HEK293 (cell line): ENCODE data around the gene ARHGAP33.

Source experiments
- BCL11A ChIP-seq: fragments of 450-650 bp; formaldehyde crosslinking; IDR thresholded peaks from 2 replicates; pipeline ENCODE4 v1.5.1; 2016; ENCODE audit warnings: low read depth, missing biosample characterization, missing genetic modification characterization
- ELK4 ChIP-seq: IDR thresholded peaks from 2 replicates; pipeline ENCODE4 v1.6.1; 2011; ENCODE audit warnings: mild to moderate bottlenecking, low read depth, low read length, borderline replicate concordance
- OVOL3 ChIP-seq: fragments of 450-650 bp; formaldehyde crosslinking; IDR thresholded peaks from 2 replicates; pipeline ENCODE4 v1.5.1; 2016; ENCODE audit warnings: missing biosample characterization, missing genetic modification characterization
- PRDM10 ChIP-seq: fragments of 450-650 bp; formaldehyde crosslinking; IDR thresholded peaks from 2 replicates; pipeline ENCODE4 v1.5.1; 2016; ENCODE audit warnings: missing biosample characterization, missing genetic modification characterization
- SP2 ChIP-seq: fragments of 450-650 bp; formaldehyde crosslinking; IDR thresholded peaks from 2 replicates; pipeline ENCODE4 v1.5.1; 2016; ENCODE audit warnings: missing biosample characterization, missing genetic modification characterization
- SP7 ChIP-seq: fragments of 450-650 bp; formaldehyde crosslinking; IDR thresholded peaks from 2 replicates; pipeline ENCODE4 v1.5.1; 2016; ENCODE audit warnings: missing biosample characterization, missing genetic modification characterization
- ZBTB10 ChIP-seq: fragments of 450-650 bp; formaldehyde crosslinking; IDR thresholded peaks from 2 replicates; pipeline ENCODE4 v1.5.1; 2016; ENCODE audit warnings: missing biosample characterization, missing genetic modification characterization
- ZBTB21 ChIP-seq: fragments of 450-650 bp; formaldehyde crosslinking; IDR thresholded peaks from 2 replicates; pipeline ENCODE4 v1.5.1; 2017; ENCODE audit warnings: missing biosample characterization, missing genetic modification characterization
- ZBTB44 ChIP-seq: fragments of 450-650 bp; IDR thresholded peaks from 2 replicates; pipeline ENCODE4 v1.5.1; 2018; ENCODE audit warnings: missing biosample characterization, mild to moderate bottlenecking, missing genetic modification characterization
- ZNF121 ChIP-seq: fragments of 450-650 bp; formaldehyde crosslinking; IDR thresholded peaks from 2 replicates; pipeline ENCODE4 v1.5.1; 2016; ENCODE audit warnings: missing biosample characterization, missing genetic modification characterization
- ZNF280C ChIP-seq: fragments of 450-650 bp; formaldehyde crosslinking; IDR thresholded peaks from 2 replicates; pipeline ENCODE4 v1.5.1; 2016; ENCODE audit warnings: missing biosample characterization, missing genetic modification characterization
- ZNF280D ChIP-seq: fragments of 450-650 bp; formaldehyde crosslinking; IDR thresholded peaks from 2 replicates; pipeline ENCODE4 v1.5.1; 2016; ENCODE audit warnings: missing biosample characterization, missing genetic modification characterization
- ZNF335 ChIP-seq: fragments of 450-650 bp; formaldehyde crosslinking; conservative IDR thresholded peaks from 2 replicates; pipeline ENCODE4 v1.5.1; 2016; ENCODE audit warnings: missing biosample characterization, missing genetic modification characterization
- ZNF341 ChIP-seq: fragments of 450-650 bp; formaldehyde crosslinking; IDR thresholded peaks from 2 replicates; pipeline ENCODE4; 2016; ENCODE audit warnings: low read depth, missing biosample characterization, missing genetic modification characterization
- ZNF354C ChIP-seq: fragments of 450-650 bp; formaldehyde crosslinking; IDR thresholded peaks from 2 replicates; pipeline ENCODE4 v1.5.1; 2016; ENCODE audit warnings: missing biosample characterization, missing genetic modification characterization, low read depth, borderline replicate concordance
- ZNF366 ChIP-seq: fragments of 450-650 bp; formaldehyde crosslinking; conservative IDR thresholded peaks from 2 replicates; pipeline ENCODE4 v1.5.1; 2016; ENCODE audit warnings: missing biosample characterization, missing genetic modification characterization
- ZNF37A ChIP-seq: fragments of 450-650 bp; IDR thresholded peaks from 2 replicates; pipeline ENCODE4 v1.5.1; 2018; ENCODE audit warnings: missing biosample characterization, missing genetic modification characterization
- ZNF48 ChIP-seq: fragments of 450-650 bp; formaldehyde crosslinking; IDR thresholded peaks from 2 replicates; pipeline ENCODE4 v1.5.1; 2016; ENCODE audit warnings: missing biosample characterization, missing genetic modification characterization
- ZNF521 ChIP-seq: fragments of 450-650 bp; formaldehyde crosslinking; IDR thresholded peaks from 2 replicates; pipeline ENCODE4 v1.5.1; 2017; ENCODE audit warnings: missing biosample characterization, mild to moderate bottlenecking, missing genetic modification characterization
- ZNF530 ChIP-seq: fragments of 450-650 bp; formaldehyde crosslinking; IDR thresholded peaks from 2 replicates; pipeline ENCODE4 v1.5.1; 2016; ENCODE audit warnings: low read depth, missing biosample characterization, missing genetic modification characterization
- ZNF544 ChIP-seq: fragments of 450-650 bp; formaldehyde crosslinking; IDR thresholded peaks from 2 replicates; pipeline ENCODE4 v1.5.0; 2017; ENCODE audit warnings: missing biosample characterization, missing genetic modification characterization
- ZNF621 ChIP-seq: fragments of 450-650 bp; formaldehyde crosslinking; IDR thresholded peaks from 2 replicates; pipeline ENCODE4 v1.5.1; 2017; ENCODE audit warnings: missing biosample characterization, missing genetic modification characterization
- ZNF660 ChIP-seq: fragments of 450-650 bp; IDR thresholded peaks from 2 replicates; pipeline ENCODE4 v1.5.1; 2018; ENCODE audit warnings: missing biosample characterization, mild to moderate bottlenecking, missing genetic modification characterization
- ZNF792 ChIP-seq: fragments of 450-650 bp; formaldehyde crosslinking; IDR thresholded peaks from 2 replicates; pipeline ENCODE4 v1.5.1; 2016; ENCODE audit warnings: missing biosample characterization, missing genetic modification characterization

Gene ARHGAP33

GRCh38 chr19:35757749-35758608 lies 17.4 kb upstream of the ARHGAP33 start, which contains the start of gene PROSER3 (continued):
- TF ChIP-seq ZBTB21 (tag by site-specific recombination) (no peak; the same call in 1 of the 2 replicates), ZNF37A (no peak), OVOL3 (peak; percentile 93), PRDM10 (tag by site-specific recombination) (peak; percentile 72), ZBTB10 (tag by site-specific recombination) (0 out of 2 replicates have a peak, but pooled peaks have one; percentile 79), ZNF521 (no peak), BCL11A (tag by site-specific recombination) (no peak), ZNF544 (tag by site-specific recombination) (no peak), ZNF792 (no peak), ZNF121 (tag by site-specific recombination) (no peak), ELK4 (peak; percentile 85; the same call in 1 of the 2 replicates), ZBTB44 (tag by site-specific recombination) (peak; percentile 68; the same call in 1 of the 2 replicates), ZNF660 (peak; percentile 76), ZNF366 (tag by site-specific recombination) (no peak), ZNF354C (no peak), ZNF48 (tag by site-specific recombination) (no peak), ZNF280D (tag by site-specific recombination) (peak; percentile 37; the same call in 1 of the 2 replicates), ZNF280C (no peak), SP7 (tag by site-specific recombination) (peak; percentile 83), ZNF335 (tag by site-specific recombination) (peak; percentile 100), ZNF621 (tag by site-specific recombination) (no peak), ZNF341 (tag by site-specific recombination) (peak; percentile 100), ZNF530 (tag by site-specific recombination) (no peak), SP2 (peak; percentile 100)
